ENCODE data around the gene ASIC4.
A peak's percentile ranks its signal among the peaks of the same experiment; 100 is the strongest.

Gene ASIC4

GRCh38 chr2:219537657-219538488 is 23.6 kb downstream of the ASIC4 start:
- no peak for DNase-seq

- no peak for DNase-seq
Observed at GRCh38 chr2:219538504-219538951, 24.2 kb downstream of the ASIC4 start.

GRCh38 chr2:219538956-219539788 is 24.9 kb downstream of the ASIC4 start:
- DNase-seq = no peak

- DNase-seq = no peak
Observed at GRCh38 chr2:219539926-219540678, 25.8 kb downstream of the ASIC4 start.

- DNase-seq = no peak
Observed at GRCh38 chr2:219540784-219541504, 26.7 kb downstream of the ASIC4 start.

- peak; percentile 93 for DNase-seq
Observed at GRCh38 chr2:219541611-219542180, 27.4 kb downstream of the ASIC4 start.

GRCh38 chr2:219542931-219543595 is 28.8 kb downstream of the ASIC4 start:
- DNase-seq = no peak

GRCh38 chr2:219543596-219544358 is 29.5 kb downstream of the ASIC4 start, which contains the start of the genes CHPF and TMEM198:
TSS of gene CHPF (minus strand) at chr2:219543809. CDS start at chr2:219543538, 271 bp downstream.
TSS of gene TMEM198 (plus strand) at chr2:219544028. CDS start at chr2:219544728, 700 bp downstream.
- peak; percentile 99 for DNase-seq

- DNase-seq = no peak
Observed at GRCh38 chr2:219544567-219544966, 30.3 kb downstream of the ASIC4 start.

- DNase-seq = no peak
Observed at GRCh38 chr2:219545295-219545942, 31.1 kb downstream of the ASIC4 start.

GRCh38 chr2:219545943-219546352 is 31.7 kb downstream of the ASIC4 start:
- DNase-seq = no peak

GRCh38 chr2:219547621-219548020 is 33.3 kb downstream of the ASIC4 start:
- no peak for DNase-seq

- no peak for DNase-seq
Observed at GRCh38 chr2:219548990-219549389, 34.7 kb downstream of the ASIC4 start.

- DNase-seq = no peak
Observed at GRCh38 chr2:219549619-219550018, 35.3 kb downstream of the ASIC4 start.

- peak; percentile 56 for DNase-seq
Observed at GRCh38 chr2:219551441-219552381, 37.4 kb downstream of the ASIC4 start.

- DNase-seq = peak; percentile 94
Observed at GRCh38 chr2:219552382-219553167, 38.3 kb downstream of the ASIC4 start.

- DNase-seq = no peak
Observed at GRCh38 chr2:219553168-219553417, 38.8 kb downstream of the ASIC4 start.

GRCh38 chr2:219553463-219553963 is 39.2 kb downstream of the ASIC4 start:
- DNase-seq = no peak
